ENCODE results near the gene SNTN.
"Not testable (repeated sequence)": the region's sequence is repeated elsewhere in the genome, so short reads cannot be mapped to it uniquely, and the experiment has no call there.

Gene SNTN

GRCh38 chr3:63652066-63652725 lies at the start of gene SNTN:
TSS of gene SNTN (plus strand) at chr3:63652675. CDS start at chr3:63652688, 13 bp downstream.
- no peak for DNase-seq

- no peak for DNase-seq
These were observed 44.8 kb upstream of the SNTN start for GRCh38 chr3:63607716-63608115.

- DNase-seq, result no peak
These were observed 43.1 kb upstream of the SNTN start for GRCh38 chr3:63609408-63609807.

GRCh38 chr3:63609834-63610233 lies 42.6 kb upstream of the SNTN start:
- no peak for DNase-seq

GRCh38 chr3:63611382-63611781 lies 41.1 kb upstream of the SNTN start:
- DNase-seq, result no peak

- no peak for DNase-seq
These were observed 38.9 kb upstream of the SNTN start for GRCh38 chr3:63613561-63613960.

GRCh38 chr3:63617391-63617790 lies 35.1 kb upstream of the SNTN start:
- DNase-seq, result no peak

- no peak for DNase-seq
These were observed 27.4 kb upstream of the SNTN start for GRCh38 chr3:63624941-63625560.

GRCh38 chr3:63631670-63632069 lies 20.8 kb upstream of the SNTN start:
- DNase-seq, result no peak

- no peak for DNase-seq
These were observed 17.3 kb upstream of the SNTN start for GRCh38 chr3:63635186-63635585.

- no peak for DNase-seq
These were observed 12.7 kb upstream of the SNTN start for GRCh38 chr3:63639806-63640205.

GRCh38 chr3:63642488-63642887 lies 10.0 kb upstream of the SNTN start:
- no peak for DNase-seq

GRCh38 chr3:63644212-63644797 lies 8.2 kb upstream of the SNTN start:
- no peak for DNase-seq

GRCh38 chr3:63644928-63645781 lies 7.3 kb upstream of the SNTN start:
- not testable (repeated sequence) for DNase-seq

- no peak for DNase-seq
These were observed 1.7 kb downstream of the SNTN start for GRCh38 chr3:63654211-63654610.

- no peak for DNase-seq
These were observed 2.5 kb downstream of the SNTN start for GRCh38 chr3:63654931-63655330.

GRCh38 chr3:63655519-63655918 lies 3.0 kb downstream of the SNTN start:
- no peak for DNase-seq

GRCh38 chr3:63656786-63657185 lies 4.3 kb downstream of the SNTN start:
- no peak for DNase-seq

- DNase-seq, result no peak
These were observed 8.8 kb downstream of the SNTN start for GRCh38 chr3:63661242-63661641.

- DNase-seq, result no peak
These were observed 9.5 kb downstream of the SNTN start for GRCh38 chr3:63662011-63662410.

GRCh38 chr3:63662500-63662899 lies 10.0 kb downstream of the SNTN start:
- no peak for DNase-seq

GRCh38 chr3:63670544-63670943 lies 18.1 kb downstream of the SNTN start:
- DNase-seq, result no peak

- DNase-seq, result no peak
These were observed 20.6 kb downstream of the SNTN start for GRCh38 chr3:63673111-63673510.

- no peak for DNase-seq
These were observed 22.1 kb downstream of the SNTN start for GRCh38 chr3:63674586-63674985.
